Articular chondrocyte of knee joint (primary cell): ENCODE data around the gene H2AZ2. TPM values are rescaled to one million over a fixed set of nuclear protein-coding genes. Genes with fewer than 3 reads are reported as not detected.

ENCODE experiments used
- total RNA-seq: library from RNA; depleted of rRNA; stranded (reverse); fragments of >200 nt; gene quantifications from 2 replicates; pipeline ENCODE4 v1.2.3, GENCODE V29; 2012

The H2AZ2 gene
- total RNA-seq: 153 and 157 TPM in 2 replicates

GRCh38 chr7:44847920-44848634 lies at the start of gene H2AZ2:
Gene H2AZ2, minus strand, starts transcription at chr7:44848087. Its CDS starts 116 bp downstream, at chr7:44847971.

GRCh38 chr7:44885394-44886317 lies 37.8 kb upstream of the H2AZ2 start, which contains the start of gene PURB:
Gene PURB, minus strand, starts transcription at chr7:44885530. Its CDS starts 182 bp downstream, at chr7:44885348.

GRCh38 chr7:44796504-44797328 lies 51.2 kb downstream of the H2AZ2 start, which contains the start of gene PPIA:
Gene PPIA, plus strand, starts transcription at chr7:44796681. Its CDS starts 44 bp downstream, at chr7:44796725.

Other genes with a start within 250 kb of the H2AZ2 start
- 116 and 126 TPM in 2 replicates for gene OGDH, start 241.5 kb downstream of the H2AZ2 start, total RNA-seq
- gene ZMIZ2, start 99.2 kb downstream of the H2AZ2 start, total RNA-seq: 10.3 and 16.3 TPM in 2 replicates
- 2,223 and 2,281 TPM in 2 replicates for gene PPIA, start 51.4 kb downstream of the H2AZ2 start, total RNA-seq
- gene PURB, start 37.4 kb upstream of the H2AZ2 start, total RNA-seq: 26.9 and 29.1 TPM in 2 replicates
- under 0.01 TPM in 2 replicates for gene MYO1G, start 130.9 kb upstream of the H2AZ2 start, total RNA-seq
- gene CCM2, start 152.1 kb upstream of the H2AZ2 start, total RNA-seq: 25.2 and 27.8 TPM in 2 replicates
- 1.9 and 2.5 TPM in 2 replicates for gene NACAD, start 240.9 kb upstream of the H2AZ2 start, total RNA-seq